PC-9 (cell line): Measurements from ENCODE around the gene MADD.

Source experiments
- CTCF ChIP-seq: fragments of 200-600 bp; sonication (generic); conservative IDR thresholded peaks from 2 replicates; pipeline ENCODE4 v1.6.1; 2017; ENCODE audit warnings: mixed run types, antibody characterized with exemption, mild to moderate bottlenecking, moderate library complexity
- EZH2 ChIP-seq: fragments of 200-600 bp; sonication (generic); IDR thresholded peaks from 2 replicates; pipeline ENCODE4 v1.8.0; 2017; ENCODE audit warnings: antibody characterized with exemption, low read depth

DNA sequence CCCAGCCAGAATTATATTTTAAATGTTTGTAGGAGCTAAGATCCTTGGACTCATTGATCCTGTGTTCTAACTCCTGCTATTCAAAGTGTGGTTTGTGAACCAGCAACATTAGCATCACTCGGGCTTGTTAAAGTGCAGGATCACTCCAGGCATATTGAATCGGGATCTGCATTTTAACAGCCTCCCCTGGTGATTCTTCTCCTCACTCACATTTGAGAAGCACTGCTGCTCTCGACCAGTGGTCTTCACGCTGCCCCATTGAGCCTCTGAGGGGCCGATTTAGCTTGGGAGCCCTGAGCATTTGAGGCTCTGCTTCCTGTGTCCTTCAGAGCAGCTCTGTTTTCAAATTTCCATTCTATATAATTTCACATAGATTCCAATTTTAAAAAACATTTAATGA, 10.9 kb downstream of the MADD start:
- no peak for TF ChIP-seq CTCF
- no peak for TF ChIP-seq EZH2
